NCI-H510A treated with DMSO at 0.1 percent for 48 hours (cell line): Measurements from ENCODE around the gene PSD2.
"Not testable (repeated sequence)": the region's sequence is repeated elsewhere in the genome, so short reads cannot be mapped to it uniquely, and the experiment has no call there.

Source experiments
- DNase-seq: peaks from one replicate; lab custom pipeline; 2025; lab: John Stamatoyannopoulos, UW

Gene PSD2

DNA sequence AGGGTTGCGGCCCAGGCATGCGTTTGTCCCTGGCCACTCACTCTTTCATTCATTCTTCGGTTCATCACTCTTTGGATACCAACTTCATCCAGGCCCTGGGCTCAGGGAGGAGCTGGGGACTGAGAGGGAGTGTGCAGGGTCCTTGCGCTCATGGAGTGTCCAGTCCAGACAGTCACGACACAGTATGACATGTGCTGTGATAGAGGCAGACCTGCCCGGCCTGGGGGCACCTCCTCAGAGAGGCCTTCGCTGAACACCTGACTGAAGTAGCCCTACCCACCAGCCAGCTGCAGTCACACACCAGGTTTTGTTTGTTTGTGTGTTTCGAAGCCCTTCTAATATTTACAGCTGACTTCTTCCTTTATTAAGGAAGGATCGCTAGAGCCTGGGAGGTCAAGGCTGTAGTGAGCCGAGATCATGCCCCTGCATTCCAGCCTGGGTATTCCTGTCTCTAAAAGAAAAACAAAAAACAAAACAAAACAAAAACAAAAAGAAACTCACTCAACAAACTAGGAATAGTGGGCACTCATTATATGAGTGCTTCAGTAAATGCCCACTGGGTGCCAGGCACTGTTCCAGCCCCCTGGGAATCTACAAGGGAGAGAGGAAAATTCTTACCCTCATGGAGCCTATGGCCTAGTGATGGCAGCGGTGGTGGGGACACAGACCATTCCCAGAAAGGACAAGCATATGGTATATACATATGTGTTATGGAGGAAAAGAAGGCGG lies 6.3 kb upstream of the PSD2 start:
- no peak for DNase-seq

DNA sequence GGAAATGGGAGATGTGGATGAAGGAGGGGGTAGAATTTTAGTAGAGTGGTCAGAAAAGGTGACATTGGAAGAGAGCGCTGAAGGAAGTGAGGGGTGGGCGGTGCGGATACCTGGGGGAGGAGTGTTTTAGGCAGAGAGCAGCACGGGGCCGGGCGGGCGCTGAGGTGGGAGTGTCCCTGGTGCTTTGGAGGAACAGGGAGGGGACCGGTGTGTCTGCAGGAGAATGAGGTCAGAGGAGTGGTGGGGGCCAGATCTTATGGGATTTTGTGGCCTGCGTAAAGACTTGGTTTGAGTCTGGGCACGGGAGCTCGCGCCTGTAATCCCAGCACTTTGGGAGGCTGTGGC lies 5.8 kb upstream of the PSD2 start:
- no peak for DNase-seq

DNA sequence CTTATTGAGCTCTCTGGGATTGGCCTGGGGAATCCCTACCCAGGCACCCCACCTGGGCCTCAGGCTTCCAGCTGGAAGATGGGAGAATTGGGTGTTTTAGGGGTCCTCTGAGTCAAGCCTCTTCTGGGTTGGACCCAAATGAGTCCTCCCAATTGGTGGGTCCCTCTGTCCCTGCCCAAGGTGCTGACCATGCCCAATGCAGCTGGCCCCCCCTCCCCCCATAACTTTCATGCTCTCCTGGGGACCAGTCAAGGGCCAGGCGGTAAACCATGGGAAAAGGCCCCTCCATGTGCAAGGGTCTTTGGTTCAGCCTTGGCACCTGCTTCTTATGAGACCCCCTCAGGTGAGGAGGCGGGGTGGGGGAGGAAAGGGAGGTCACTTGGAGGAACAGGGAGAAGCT lies 3.4 kb upstream of the PSD2 start:
- DNase-seq = no peak

DNA sequence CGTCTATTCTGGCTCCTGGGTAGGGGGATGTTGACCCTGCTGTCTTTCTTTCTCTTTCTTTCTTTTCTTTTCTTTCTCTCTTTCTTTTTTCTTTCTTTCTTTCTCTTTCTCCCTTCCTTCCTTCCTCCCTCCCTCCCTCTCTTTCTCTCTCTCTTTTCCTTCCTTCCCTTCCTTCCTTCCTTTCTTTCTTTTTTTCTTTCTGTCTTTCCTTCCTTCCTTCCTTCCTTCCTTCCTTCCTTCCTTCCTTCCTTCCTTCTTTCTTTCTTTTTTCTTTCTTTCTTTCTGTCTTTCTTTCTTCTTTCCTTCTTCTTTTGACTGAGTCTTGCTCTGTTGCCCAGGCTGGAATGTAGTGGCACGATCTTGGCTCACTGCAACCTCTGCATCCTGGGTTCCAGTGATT lies 3.0 kb upstream of the PSD2 start:
- DNase-seq = not testable (repeated sequence)

DNA sequence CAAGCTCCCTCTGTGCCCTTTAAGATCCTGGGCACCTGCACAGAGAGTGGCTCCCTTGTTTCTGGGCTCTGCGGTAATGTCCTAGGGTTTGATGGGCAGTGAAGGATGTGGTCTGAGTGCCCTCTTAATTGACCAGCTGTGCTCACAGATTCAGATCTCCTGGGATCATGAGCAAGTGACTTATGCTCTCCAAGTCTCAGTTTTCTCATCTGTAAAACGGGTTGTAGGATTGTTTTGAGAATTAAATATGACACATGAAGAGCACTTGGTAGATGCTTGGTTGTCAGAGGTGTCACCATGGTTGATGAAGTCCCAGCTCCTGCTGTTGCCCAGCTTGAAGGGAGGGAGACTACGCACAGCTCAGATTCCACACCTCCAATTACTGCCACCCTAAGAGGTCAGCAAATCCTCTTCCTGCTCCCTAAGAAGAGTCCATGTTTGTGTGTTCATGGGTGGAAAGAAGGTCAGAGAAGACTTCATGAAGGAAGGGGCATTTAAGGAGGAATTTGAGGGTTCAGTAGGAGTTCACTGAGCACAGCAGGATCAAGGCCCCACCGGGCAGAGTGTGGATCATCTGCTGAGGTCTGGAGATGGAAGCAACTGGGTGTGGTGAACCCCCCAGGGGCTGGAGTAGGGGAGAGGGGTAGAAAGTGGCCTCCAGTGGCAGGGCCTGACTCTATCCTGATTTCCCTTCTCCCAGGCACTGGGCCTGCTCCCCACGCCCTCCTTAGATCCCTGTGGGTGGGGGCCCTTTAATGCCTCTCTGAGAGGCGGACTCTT lies 1.4 kb upstream of the PSD2 start:
- DNase-seq = no peak

DNA sequence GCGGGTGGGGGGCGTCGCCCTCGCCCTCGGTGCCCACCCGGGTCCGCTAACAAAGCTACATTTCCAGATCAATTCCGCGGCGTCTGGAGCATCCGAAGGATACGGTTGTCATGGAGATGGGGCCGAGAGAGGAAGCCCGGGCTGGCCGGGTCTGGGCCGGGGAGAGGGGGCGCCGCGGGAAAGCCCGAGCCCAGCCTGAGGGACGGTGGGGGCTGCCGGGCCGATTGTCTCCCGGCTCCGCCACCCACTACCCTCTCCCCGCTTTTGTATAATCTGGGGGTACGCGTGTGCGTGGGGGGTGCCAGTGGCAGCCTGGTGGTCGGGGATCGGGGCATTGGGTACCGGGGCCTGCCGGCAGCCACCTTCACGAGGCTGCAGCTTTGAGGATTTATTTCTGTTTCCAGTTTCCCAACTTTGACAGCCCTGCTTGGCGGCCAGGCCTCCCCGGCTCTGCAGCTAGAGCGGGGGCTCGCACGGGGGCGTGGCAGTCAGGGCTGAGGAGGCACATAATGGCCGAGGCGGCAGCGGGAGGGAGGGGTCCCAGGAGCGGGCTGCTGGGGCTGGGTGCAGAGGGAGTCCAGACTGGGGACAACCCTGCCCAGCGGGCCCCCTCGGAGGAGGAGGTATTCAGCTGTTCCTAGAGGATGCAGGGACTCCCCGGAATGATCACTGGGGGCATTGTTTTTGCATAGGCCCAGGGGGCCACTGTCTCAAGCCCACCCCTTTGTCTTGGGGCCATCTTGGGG lies 626 bp downstream of the PSD2 start:
- no peak for DNase-seq

DNA sequence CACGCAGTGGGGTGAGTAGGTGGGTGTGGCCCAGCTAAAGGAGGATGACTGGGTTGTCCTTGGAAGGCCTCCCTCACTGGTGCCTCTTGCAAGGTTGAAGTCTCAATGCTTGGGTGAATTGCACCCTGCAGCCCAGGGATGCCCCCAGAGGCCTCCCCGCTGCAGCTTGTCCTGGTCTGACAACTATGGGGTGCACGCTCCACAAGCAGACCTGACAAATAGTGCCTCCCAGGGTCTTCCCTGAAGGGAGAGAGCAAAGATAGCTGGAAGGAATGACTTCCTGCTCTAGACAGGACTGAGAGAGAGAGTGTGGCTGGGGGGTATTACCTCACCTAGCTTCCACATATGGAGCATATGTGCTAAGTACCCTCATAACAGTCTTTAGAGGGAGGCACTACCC lies 1.7 kb downstream of the PSD2 start:
- DNase-seq = no peak

DNA sequence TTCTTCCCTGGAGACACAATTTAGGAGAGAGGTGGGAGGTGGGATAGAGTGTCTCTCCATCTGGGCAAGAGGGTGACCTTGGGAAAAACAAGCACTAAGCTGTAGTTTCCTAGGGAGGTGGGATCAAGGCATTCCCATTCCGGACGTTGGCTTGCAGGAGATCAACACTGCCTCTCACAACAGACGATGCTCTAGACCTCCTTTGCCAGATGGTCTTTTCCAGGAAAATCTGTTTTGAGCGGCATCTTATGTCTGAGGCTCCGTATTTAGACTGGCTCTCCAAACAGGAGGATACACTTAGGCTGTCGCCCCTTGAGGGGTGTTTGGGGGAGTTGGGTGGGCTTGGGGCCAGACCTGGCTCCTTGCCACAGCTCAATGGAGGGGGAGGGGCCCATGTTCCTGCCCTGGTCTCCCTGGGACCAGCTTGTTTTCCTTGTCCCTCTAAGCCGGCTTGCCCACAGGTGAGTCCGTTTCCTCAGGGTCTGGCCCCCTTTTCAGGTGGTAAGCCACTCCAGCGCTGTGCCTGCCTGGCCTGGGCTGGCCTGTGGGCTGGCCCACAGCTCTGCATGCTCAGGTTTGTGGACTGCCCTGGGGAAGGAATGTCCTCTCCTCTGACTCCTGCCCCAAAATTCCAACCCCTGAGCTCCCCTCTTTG lies 2.4 kb downstream of the PSD2 start:
- DNase-seq = no peak

DNA sequence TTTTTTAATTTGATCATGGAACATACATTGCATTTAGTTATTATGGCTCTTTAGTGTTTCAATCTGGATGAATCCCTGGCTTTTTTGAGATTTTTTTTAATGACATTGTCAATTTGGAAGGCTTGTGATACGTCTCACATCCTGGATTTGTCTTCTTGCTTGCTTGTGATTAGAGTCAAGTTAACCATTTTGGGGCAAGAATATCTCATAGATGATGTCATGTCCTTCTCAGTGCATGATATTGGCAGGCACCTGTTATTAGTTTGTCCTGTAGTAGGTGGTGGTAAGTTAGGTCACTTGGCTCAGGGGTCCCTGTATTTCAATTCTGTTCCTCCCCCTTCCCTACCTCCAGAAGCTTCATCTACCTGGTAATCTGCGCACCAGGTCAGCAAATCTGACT lies 3.3 kb downstream of the PSD2 start:
- no peak for DNase-seq

DNA sequence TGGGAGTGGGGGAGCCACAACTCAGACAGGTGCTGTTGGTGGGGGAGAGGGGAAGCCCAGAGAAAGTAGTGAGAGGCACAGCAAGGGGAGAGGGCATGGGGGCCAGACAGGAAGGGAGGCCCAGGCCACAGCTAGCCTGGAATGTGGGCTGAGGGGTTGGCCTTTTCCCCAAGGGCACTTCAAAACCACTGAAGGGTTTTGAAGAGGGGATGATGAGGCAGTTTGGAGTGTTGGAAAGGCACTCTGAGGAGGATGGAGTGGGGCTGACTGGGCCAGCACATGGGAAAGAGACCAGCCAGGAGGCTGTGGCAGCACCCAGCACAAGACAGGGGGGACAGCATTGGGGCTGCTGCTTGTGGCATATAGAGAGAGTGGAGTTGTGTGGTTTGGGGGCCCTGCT lies 3.8 kb downstream of the PSD2 start:
- peak; percentile 8 for DNase-seq

DNA sequence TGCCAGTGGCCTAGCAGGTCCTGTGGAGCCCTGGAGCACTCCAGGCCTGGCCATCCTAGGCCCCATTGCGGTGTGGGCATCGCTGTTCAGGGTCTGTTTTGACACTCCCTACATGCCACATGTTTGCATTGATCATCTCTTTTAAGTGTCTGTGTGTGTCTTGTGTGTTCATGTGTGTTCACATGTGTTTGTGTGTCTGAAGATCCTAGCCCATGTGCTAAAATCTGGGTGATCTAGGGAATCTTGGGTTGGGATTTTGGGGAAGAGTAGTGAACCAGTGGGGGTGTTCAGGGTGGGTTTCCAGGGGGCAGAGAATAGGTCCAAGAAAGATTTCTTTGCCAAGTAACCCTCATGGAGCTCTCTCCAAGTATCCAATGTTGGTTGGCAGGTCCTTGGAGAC lies 8.4 kb downstream of the PSD2 start:
- DNase-seq = no peak

DNA sequence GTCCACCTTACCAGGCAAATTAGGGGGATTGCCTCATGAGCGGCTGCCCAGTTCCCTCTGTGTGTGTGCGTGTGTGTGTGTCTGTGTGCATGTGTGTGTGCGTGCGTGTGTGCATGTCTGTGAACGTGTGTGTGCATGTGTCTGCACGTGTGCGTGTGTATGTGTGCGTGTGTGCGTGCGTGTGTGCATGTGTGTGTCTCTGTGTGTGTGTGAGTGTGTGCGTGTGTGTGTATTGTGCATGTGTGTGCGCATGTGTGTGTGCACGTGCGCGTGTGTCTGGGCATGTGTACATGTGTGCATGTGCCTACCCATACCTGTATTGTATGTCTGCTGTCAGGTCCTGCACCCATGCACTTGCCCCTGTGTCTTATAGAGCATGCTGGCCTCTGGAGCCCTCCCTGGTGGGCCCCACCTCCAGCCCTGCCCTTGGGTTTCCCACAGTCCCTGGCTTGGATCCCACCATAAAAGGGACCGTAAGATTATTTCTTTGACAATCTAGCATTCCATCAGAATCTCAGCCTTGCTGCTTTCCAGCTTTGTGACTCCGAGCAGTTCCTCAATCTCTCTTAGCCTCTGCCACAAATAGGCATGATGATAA lies 9.3 kb downstream of the PSD2 start:
- DNase-seq = no peak

DNA sequence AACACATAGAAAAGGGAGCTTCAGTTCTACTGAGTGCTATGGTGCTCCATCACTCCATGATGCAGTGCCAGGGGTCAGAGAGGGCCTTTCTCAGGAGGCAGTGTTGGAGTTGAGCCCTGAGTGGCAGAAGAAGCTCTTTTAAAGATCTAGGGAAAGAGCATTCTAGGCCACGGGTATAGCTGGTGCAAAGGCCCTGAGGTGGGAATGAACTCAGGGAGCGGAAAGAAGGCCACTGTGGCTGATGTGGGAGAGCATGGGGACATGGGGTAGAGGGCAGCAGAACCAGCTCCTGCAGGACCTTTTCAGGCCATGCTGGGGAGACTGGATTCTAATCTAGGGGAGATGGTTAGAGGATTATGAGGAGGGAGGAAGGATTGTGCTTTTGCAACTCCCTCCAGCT lies 9.9 kb downstream of the PSD2 start:
- no peak for DNase-seq

DNA sequence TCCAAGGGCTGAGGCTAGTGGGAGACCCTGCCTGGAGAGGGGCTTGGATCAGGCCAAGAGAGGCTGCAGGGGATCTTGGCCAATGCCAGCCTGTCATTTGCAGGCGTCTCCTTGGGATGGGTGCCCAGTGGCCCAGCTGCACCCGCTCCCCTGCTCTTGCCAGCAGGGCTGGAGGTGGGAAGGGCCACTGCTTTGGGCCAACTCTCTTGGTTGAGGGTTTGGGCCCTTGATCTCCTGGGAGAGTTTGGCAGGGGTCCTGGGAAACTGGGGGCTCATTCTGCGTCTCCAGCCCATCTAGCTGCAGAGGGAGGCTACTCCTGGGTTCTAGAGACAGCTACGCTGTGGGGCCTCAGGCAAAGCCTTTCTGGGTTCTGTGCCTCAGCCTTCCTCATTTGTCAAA lies 10.5 kb downstream of the PSD2 start:
- no peak for DNase-seq

DNA sequence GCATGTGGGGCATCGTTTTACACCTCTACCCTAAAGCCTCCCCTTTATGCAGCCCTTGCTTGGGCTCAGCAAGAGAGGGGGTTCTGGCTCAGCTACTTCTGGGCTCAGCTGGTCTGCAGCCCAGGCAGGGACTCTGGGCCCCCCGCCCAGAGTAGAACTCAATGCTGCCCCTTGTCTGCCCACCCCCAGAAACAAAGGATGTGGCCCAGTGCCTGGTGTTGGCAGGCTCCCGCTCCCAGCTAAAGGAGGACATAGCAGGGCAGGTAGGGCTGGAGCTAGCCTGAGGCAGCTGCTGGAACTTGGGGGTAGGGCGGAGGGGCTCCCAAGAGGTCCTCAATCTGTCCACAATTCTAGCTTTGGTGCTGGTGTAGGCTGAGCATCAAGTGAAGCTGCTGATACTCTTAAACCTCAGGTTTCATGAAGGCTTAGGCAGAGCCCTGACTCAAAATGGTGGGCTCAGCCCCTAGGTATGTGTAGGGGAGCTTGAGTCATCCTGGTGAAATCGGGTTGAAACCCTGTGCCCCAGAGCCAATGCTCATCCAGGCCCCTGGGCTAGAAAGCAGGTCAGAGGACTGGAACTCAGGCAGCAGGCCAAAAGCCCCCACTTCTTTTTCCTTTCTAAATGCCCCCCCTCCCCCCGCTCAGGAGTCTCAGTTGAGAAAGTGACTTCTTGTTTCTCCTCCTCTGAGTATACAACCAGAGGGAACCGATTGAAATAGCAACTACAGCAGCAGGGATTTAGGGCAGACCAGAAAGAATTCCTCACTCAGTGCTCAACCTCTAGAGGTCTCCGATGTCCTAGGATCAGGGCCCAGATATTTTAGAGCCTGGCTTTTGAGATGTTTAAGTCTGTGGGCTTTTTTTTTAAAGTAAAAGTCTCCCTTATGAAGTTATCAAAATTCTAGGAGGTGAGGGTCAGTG lies 11.4 kb downstream of the PSD2 start:
- DNase-seq = no peak

DNA sequence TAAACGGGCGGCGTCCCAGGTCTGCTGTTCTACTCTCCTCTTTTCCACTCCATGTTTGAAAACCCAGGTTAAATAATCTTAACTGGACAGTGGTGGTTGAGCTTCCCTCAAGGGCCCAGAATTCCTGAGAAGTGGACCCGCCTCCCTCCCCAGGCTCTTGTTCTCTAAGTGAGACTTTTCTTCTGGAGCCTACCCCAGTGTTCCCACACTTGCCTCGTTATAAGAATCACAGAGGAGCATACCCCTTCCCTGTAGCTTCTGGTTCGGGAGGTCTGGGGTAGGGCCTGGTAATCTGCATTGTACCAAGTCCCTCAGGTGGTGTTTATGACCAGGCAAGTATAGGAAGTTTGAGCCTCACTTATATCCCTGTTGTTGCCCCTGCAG lies 12.0 kb downstream of the PSD2 start:
- no peak for DNase-seq

DNA sequence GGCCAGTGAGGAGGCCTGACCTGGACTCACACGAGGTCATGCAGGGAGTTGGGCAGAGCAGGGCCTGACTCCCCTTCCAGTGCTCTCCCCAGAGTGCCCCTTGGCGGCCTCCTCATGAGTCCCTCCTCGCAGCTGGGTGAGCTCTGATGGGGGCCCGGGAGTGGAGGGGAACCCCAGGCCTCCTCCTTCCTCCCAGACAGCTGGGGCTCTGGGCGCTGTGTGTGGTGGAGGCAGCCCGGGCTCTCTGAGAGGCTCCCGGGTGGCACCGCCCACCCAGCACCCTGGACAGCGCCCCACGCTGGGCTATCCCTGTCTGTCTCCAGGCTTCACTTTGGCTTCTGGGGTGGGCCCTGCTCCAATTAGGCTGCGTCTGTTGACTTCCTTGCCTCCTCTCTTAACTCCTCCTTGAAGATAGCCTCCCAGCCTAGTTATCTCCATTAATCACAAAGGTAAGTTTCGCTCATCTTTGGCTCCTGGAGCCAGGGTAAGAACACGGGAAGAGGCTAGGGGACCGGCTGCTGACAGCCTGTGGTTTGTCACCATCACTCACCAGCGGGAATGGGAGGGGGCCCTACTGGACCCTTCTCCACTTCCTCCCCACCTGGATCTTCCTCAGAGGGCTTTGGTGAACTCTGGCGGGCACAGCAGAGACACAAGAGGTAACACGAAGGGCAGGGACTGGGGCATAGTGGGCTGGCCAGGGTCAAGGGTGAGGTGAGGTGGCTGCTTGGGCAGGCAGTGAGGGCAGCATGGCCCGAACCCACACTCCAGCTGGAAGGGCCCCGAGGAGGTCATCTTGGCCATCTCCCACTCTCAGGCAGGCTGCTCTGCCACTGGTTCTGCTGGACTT lies 13.1 kb downstream of the PSD2 start:
- DNase-seq = no peak

DNA sequence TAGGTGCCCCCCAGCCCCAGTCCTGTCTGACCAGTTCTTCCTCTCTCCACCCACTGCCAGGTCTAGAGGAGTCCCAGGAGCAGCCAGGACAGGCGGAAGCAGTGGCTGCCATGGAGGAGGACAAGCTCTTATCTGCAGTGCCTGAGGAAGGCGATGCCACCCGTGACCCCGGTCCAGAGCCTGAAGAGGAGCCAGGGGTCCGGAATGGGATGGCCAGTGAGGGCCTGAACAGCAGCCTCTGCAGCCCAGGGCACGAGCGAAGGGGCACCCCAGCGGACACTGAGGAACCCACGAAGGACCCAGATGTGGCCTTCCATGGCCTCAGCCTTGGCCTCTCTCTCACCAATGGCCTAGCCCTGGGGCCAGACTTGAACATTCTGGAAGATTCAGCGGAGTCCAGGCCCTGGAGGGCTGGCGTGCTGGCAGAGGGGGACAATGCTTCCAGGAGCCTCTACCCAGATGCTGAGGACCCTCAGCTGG lies 13.8 kb downstream of the PSD2 start:
- no peak for DNase-seq

DNA sequence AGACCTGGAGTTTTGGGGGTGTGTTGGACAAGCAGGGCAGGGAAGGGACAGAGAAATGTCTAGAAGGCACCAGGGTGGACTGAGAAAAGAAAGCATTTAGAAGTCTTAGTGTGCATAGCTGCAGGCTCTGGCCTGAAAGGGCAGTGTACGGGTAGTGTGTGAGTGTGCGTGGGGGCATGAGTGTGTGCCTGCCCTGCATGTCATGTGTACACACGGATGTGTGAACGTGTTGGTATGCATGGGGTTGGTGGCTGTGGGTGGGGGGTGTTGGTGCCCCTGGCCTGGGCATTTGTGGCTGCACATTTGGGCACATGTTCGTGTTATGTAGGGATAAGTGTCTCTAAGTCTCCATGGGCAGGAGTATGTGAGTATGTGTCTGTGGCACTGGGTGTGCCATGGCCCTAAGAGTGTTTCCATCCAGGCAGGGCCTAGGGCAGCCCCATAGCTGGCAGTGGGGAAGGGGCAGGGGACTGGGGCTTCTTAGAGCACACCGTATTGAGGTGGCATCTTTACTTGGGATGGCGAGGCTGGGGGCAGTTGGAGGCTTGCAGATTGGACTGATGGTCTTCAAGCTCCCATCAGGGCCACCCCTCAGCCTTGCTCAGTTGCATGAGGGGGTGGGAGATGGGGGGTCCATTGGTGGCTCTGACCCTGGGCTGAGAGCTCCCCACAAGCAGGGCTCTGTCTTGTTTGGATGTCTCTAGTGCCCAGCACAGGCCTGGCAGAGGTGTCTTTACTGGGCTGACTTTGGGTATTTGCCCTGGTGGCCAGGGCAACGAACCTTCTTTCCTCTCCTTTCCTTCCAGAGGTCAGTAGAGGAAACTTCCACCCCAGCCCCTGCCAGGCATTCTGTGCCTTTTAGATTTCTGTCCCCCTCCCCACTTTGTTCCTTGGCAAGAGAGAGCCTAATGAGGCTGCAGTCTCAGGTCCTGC lies 15.0 kb downstream of the PSD2 start:
- DNase-seq = no peak
